Measurements from ENCODE around the gene GBP4.
"Not testable (repeated sequence)": the region's sequence is repeated elsewhere in the genome, so short reads cannot be mapped to it uniquely, and the experiment has no call there.

DNA sequence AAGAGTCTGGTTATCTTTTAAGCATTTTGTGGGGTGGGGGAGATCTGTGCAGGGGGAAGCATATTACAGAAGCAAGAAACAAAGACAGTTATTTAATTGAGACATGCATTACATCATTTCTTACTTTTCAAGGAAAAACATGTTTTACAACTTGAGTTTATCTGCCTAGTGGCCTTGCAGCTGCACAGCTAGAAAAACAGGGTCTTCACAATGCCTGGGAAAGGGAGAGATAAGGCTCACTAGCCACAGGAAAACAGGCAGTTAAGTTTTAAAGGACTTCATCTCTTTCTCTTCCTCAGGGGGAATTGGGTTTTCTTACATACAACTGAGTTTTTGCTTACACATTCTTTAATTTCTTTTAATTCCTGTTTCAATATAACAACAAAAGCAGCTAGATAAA lies 21.1 kb upstream of the GBP4 start:
- TF ChIP-seq, protein P1, sequence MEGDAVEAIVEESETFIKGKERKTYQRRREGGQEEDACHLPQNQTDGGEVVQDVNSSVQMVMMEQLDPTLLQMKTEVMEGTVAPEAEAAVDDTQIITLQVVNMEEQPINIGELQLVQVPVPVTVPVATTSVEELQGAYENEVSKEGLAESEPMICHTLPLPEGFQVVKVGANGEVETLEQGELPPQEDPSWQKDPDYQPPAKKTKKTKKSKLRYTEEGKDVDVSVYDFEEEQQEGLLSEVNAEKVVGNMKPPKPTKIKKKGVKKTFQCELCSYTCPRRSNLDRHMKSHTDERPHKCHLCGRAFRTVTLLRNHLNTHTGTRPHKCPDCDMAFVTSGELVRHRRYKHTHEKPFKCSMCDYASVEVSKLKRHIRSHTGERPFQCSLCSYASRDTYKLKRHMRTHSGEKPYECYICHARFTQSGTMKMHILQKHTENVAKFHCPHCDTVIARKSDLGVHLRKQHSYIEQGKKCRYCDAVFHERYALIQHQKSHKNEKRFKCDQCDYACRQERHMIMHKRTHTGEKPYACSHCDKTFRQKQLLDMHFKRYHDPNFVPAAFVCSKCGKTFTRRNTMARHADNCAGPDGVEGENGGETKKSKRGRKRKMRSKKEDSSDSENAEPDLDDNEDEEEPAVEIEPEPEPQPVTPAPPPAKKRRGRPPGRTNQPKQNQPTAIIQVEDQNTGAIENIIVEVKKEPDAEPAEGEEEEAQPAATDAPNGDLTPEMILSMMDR (IDR thresholded peaks at IDR 0.05), result not testable (repeated sequence)
- not testable (repeated sequence) for TF ChIP-seq POLR2A (IDR thresholded peaks at IDR 0.05)
